HepG2 (cell line): Measurements from ENCODE around the gene HLCS. TPM values are rescaled to one million over a fixed set of nuclear protein-coding genes. Genes with fewer than 3 reads are reported as not detected.

Source experiments
- ATAC-seq: fragments of 200-7000 bp; cut with Tn5 transposase; 3 replicates; pipeline ENCODE4 v1.9.1; 2020; ENCODE audit warnings: mild to moderate bottlenecking, moderate library complexity
- BruUV-seq: library from RNA; stranded (reverse); fragments of 400-500 nt; replicated peaks from 2 replicates; lab custom pipeline; 2021; lab: Mats Ljungman, UMichigan
- CTCF ChIA-PET: fragments of 300-600 bp; formaldehyde crosslinking; extraction: SDS; loops from one replicate; lab custom pipeline; 2021; ENCODE audit warnings: low total read pairs, inconsistent platforms, low intra/inter-chr PET ratio; lab: Yijun Ruan, JAX
- POLR2A ChIA-PET: fragments of 350-600 bp; sonication (Branson Sonifier 250); formaldehyde crosslinking; loops from one replicate; lab custom pipeline; 2020; ENCODE audit warnings: antibody characterized with exemption, inconsistent platforms; lab: Yijun Ruan, JAX
- DNase-seq: peaks from one replicate; pipeline ENCODE4 v3.0.0-alpha.2; 2015; ENCODE audit warnings: low spot score
- FAIRE-seq: peaks from 3 replicates; lab custom pipeline; 2011; peaks lifted over from hg19 to GRCh38; lab: Jason Lieb, UNC
- H2AFZ ChIP-seq: one replicate; pipeline ENCODE4 v1.6.1; 2011; ENCODE audit warnings: low read length, inconsistent platforms
- H3K27ac ChIP-seq: fragments of 300-600 bp; 3 replicates; pipeline ENCODE4 v1.8.0; 2011; ENCODE audit warnings: mixed run types, mild to moderate bottlenecking, mixed read lengths, low read length, inconsistent platforms; ENCODE audit not compliant: insufficient read depth; ENCODE audit errors: extremely low read length
- H3K27me3 ChIP-seq, 2 experiments: fragments of 200-600 bp in 1 of 2; 2 replicates in 1 of 2; 3 replicates in 1 of 2; pipeline versions ENCODE4 v1.6.0 to v1.8.0; 2011; ENCODE audit warnings: low read length in 2 of 2, mild to moderate bottlenecking in 2 of 2, moderate library complexity in 2 of 2, inconsistent platforms in 1 of 2; ENCODE audit not compliant: insufficient read depth in 2 of 2, control insufficient read depth in 1 of 2
- H3K36me3 ChIP-seq, 2 experiments: fragments of 200-600 bp in 1 of 2; replicated peaks in 1 of 2; 2 replicates in 1 of 2; 3 replicates in 1 of 2; pipeline versions ENCODE4 v1.5.1 to v1.8.0; 2011; ENCODE audit warnings: low read length in 2 of 2, inconsistent platforms in 1 of 2; ENCODE audit not compliant: insufficient read depth in 2 of 2, control insufficient read depth in 1 of 2
- H3K4me1 ChIP-seq: 2 replicates; pipeline ENCODE4 v1.5.1; 2012; ENCODE audit warnings: low read length, inconsistent platforms; ENCODE audit not compliant: insufficient read depth
- H3K4me2 ChIP-seq: 2 replicates; pipeline ENCODE4 v1.6.0; 2011; ENCODE audit warnings: low read depth, low read length, inconsistent platforms
- H3K4me3 ChIP-seq, 3 experiments: fragments of 200-600 bp in 1 of 3; sonication (generic), shearing (Covaris generic) in 1 of 3; replicated peaks in 1 of 3; 2 replicates each; pipeline ENCODE4 v1.5.1; 2011 to 2016; ENCODE audit warnings: low read length in 3 of 3, inconsistent platforms in 2 of 3, low read depth in 2 of 3, mild to moderate bottlenecking in 2 of 3, control low read depth in 1 of 3, mixed read lengths in 1 of 3; ENCODE audit not compliant: insufficient read depth in 1 of 3
- H3K79me2 ChIP-seq: one replicate; pipeline ENCODE4 v1.6.1; 2011; ENCODE audit warnings: low read length, inconsistent platforms; ENCODE audit not compliant: insufficient read depth
- H3K9ac ChIP-seq: 2 replicates; pipeline ENCODE4 v1.6.0; 2011; ENCODE audit warnings: mild to moderate bottlenecking, low read depth, low read length, inconsistent platforms; ENCODE audit not compliant: insufficient read depth
- H3K9me3 ChIP-seq: 2 replicates; pipeline ENCODE4 v1.5.1; 2012; ENCODE audit warnings: mild to moderate bottlenecking, low read length
- H4K20me1 ChIP-seq: 2 replicates; pipeline ENCODE4 v1.6.0; 2011; ENCODE audit warnings: inconsistent platforms, mild to moderate bottlenecking, low read length, moderate library complexity; ENCODE audit not compliant: insufficient read depth
- HNRNPL ChIP-seq: fragments of 200-400 bp; formaldehyde crosslinking; IDR thresholded peaks from 2 replicates; pipeline ENCODE4 v1.6.1; 2017; ENCODE audit warnings: mild to moderate bottlenecking, low read depth, low read length
- IKZF5 ChIP-seq: IDR thresholded peaks from 2 replicates; pipeline ENCODE4 v1.6.1; 2018; ENCODE audit warnings: missing genetic modification reagents, mild to moderate bottlenecking, missing compliant biosample characterization
- MAF1 ChIP-seq: sonication (generic); formaldehyde crosslinking; IDR thresholded peaks from 2 replicates; pipeline ENCODE4 v1.5.0; 2020; ENCODE audit warnings: missing genetic modification reagents, borderline replicate concordance
- POLR2AphosphoS5 ChIP-seq: IDR thresholded peaks from 2 replicates; pipeline ENCODE4 v1.6.1; 2012; ENCODE audit warnings: low read depth, low read length
- SMARCC2 ChIP-seq: fragments of 450-650 bp; IDR thresholded peaks from 2 replicates; pipeline ENCODE4 v1.6.1; 2017; ENCODE audit warnings: antibody characterized with exemption, mild to moderate bottlenecking
- XRCC5 ChIP-seq: fragments of 200-400 bp; formaldehyde crosslinking; optimal IDR thresholded peaks from 2 replicates; pipeline ENCODE3; 2017; ENCODE audit warnings: mild to moderate bottlenecking, low read length
- ZKSCAN1 ChIP-seq: fragments of 150-350 bp; IDR thresholded peaks from 2 replicates; pipeline ENCODE4 v1.6.1; 2014; ENCODE audit warnings: low read length
- ZNF136 ChIP-seq: sonication (generic); formaldehyde crosslinking; IDR thresholded peaks from 2 replicates; pipeline ENCODE4 v1.8.1; 2022; ENCODE audit warnings: low read depth, mild to moderate bottlenecking, moderate library complexity, missing genetic modification reagents
- ZNF510 ChIP-seq: sonication (generic); formaldehyde crosslinking; IDR thresholded peaks from 2 replicates; pipeline ENCODE4 v1.4.0; 2020; ENCODE audit warnings: low read depth, mild to moderate bottlenecking, missing genetic modification reagents
- WGBS: methylation state at CpG from one replicate; pipeline ENCODE4 v1.1.6; 2017; ENCODE audit warnings: low lambda C conversion rate; 5-methylcytosine and 5-hydroxymethylcytosine counted together
- in situ Hi-C: cut with HindIII; loops from 2 replicates; pipeline ENCODE4 v1.10.0; 2017; ENCODE audit warnings: low pct_unique_long_range_greater_than_20kb; ENCODE audit not compliant: extremely low pct_ligation_motif_present
- intact Hi-C: fragments of 100-400 bp; cut with micrococcal nuclease; formaldehyde crosslinking; loops from one replicate; pipeline ENCODE4 v1.10.0; 2022; ENCODE audit not compliant: unreplicated experiment
- polyA plus RNA-seq, 8 experiments: library from polyadenylated mRNA; depleted of rRNA in 3 of 8; stranded (reverse) in 7 of 8; unstranded in 1 of 8; fragments of >200 nt; fragmentation: Illumina TruSeq in 4 of 8; extraction: Trizol in 4 of 8; gene quantifications; 2 replicates each; pipeline versions ENCODE4 v1.2.1 to v1.2.3, GENCODE V29; 2011 to 2016; ENCODE audit warnings: low read depth in 4 of 8, missing spikeins in 1 of 8, mixed read lengths in 1 of 8; ENCODE audit not compliant: insufficient read depth in 1 of 8
- total RNA-seq, 5 experiments: library from RNA; depleted of rRNA; stranded (reverse); fragments of >200 nt; fragmentation: Illumina TruSeq; extraction: Trizol; gene quantifications; 2 replicates each; pipeline ENCODE4 v1.2.3, GENCODE V29; 2016; ENCODE audit warnings: low read depth in 1 of 5
- TF ChIP-seq, protein P1 (sequence below): sonication (generic); formaldehyde crosslinking; IDR thresholded peaks from 2 replicates; pipeline ENCODE4 v1.4.0; 2020; ENCODE audit warnings: missing genetic modification reagents
- TF ChIP-seq, protein P2 (sequence below): IDR thresholded peaks from 2 replicates; pipeline ENCODE4 v1.6.1; 2016; ENCODE audit warnings: missing compliant biosample characterization, missing genetic modification reagents, borderline replicate concordance

HLCS gene
- total and polyA plus RNA-seq, 2 of the 13 experiments (the other 11 are each of a cell fraction or from before 2014, with no cell fraction given) = 7.9 to 12.3 TPM

- Histone ChIP-seq H3K9me3 (no peaks in the 10 kb centered on the region), H3K79me2 (no peaks in the 10 kb centered on the region)
- DNase-seq = no peak
- TF ChIP-seq MAF1 (CRISPR knock-in tag) = no peak
- no peak for TF ChIP-seq ZNF136 (CRISPR knock-in tag)
- TF ChIP-seq, all 625 proteins: peak for 0
- Histone ChIP-seq H3K9ac (no peak overlapping the region), H3K4me1 (peaks cover 10% of the 10 kb centered on the region), H3K27me3 (peaks cover 5 to 53% of the 10 kb centered on the region in 2 experiments), H3K27ac (no peak overlapping the region), H3K4me3 (no peak overlapping the region), H2AFZ (no peak overlapping the region), H3K4me2 (no peak overlapping the region), H3K36me3 (no peaks in the 10 kb centered on the region), H4K20me1 (no peaks in the 10 kb centered on the region)
- no TSS peak for BruUV-seq
- POLR2A ChIA-PET = no interaction called here
- WGBS = 81% methylated on average over 42 of the region's 49 CpGs
- no peak for FAIRE-seq
- in situ Hi-C loops = no loop called here
- ATAC-seq = no peak
- intact Hi-C loops = no loop called here
- CTCF ChIA-PET = no interaction called here
Observed at GRCh38 chr21:36704281-36704957, 262.1 kb downstream of the HLCS start.

GRCh38 chr21:36703626-36704280 is 262.7 kb downstream of the HLCS start:
- no peak for FAIRE-seq
- peaks cover 10% of the 10 kb centered on the region for H3K4me1 ChIP-seq
- WGBS = 62% methylated on average over 10 of the region's 15 CpGs
- CTCF ChIA-PET = no interaction called here
- intact Hi-C loops = no loop called here
- H3K9me3 ChIP-seq = no peaks in the 10 kb centered on the region
- TF ChIP-seq XRCC5 = no peak
- no peak for TF ChIP-seq ZKSCAN1
- no peak for TF ChIP-seq ZNF510 (CRISPR knock-in tag)
- TF ChIP-seq POLR2AphosphoS5 = no peak
- no peak for TF ChIP-seq SMARCC2
- TF ChIP-seq, protein P1, sequence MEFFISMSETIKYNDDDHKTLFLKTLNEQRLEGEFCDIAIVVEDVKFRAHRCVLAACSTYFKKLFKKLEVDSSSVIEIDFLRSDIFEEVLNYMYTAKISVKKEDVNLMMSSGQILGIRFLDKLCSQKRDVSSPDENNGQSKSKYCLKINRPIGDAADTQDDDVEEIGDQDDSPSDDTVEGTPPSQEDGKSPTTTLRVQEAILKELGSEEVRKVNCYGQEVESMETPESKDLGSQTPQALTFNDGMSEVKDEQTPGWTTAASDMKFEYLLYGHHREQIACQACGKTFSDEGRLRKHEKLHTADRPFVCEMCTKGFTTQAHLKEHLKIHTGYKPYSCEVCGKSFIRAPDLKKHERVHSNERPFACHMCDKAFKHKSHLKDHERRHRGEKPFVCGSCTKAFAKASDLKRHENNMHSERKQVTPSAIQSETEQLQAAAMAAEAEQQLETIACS (CRISPR knock-in tag) = no peak
- TF ChIP-seq HNRNPL = no peak
- no peak for TF ChIP-seq IKZF5
- TF ChIP-seq, protein P2, sequence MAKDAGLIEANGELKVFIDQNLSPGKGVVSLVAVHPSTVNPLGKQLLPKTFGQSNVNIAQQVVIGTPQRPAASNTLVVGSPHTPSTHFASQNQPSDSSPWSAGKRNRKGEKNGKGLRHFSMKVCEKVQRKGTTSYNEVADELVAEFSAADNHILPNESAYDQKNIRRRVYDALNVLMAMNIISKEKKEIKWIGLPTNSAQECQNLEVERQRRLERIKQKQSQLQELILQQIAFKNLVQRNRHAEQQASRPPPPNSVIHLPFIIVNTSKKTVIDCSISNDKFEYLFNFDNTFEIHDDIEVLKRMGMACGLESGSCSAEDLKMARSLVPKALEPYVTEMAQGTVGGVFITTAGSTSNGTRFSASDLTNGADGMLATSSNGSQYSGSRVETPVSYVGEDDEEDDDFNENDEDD (CRISPR knock-in tag) = no peak
- TF ChIP-seq, all 625 proteins: peak for 0
- no TSS peak for BruUV-seq
- in situ Hi-C loops = no loop called here
- DNase-seq (no peak), ATAC-seq (no peak)
- Histone ChIP-seq H3K27ac (no peak overlapping the region), H3K4me3 (no peak overlapping the region), H3K4me2 (no peak overlapping the region), H2AFZ (no peak overlapping the region), H4K20me1 (no peaks in the 10 kb centered on the region), H3K79me2 (no peaks in the 10 kb centered on the region), H3K36me3 (no peaks in the 10 kb centered on the region), H3K9ac (no peak overlapping the region), H3K27me3 (peaks cover 7 to 53% of the 10 kb centered on the region in 2 experiments)
- POLR2A ChIA-PET = no interaction called here
